Measurements from ENCODE around the gene CCNE1.
A peak's percentile ranks its signal among the peaks of the same experiment; 100 is the strongest.
"Not testable (repeated sequence)": the region's sequence is repeated elsewhere in the genome, so short reads cannot be mapped to it uniquely, and the experiment has no call there.

Gene CCNE1

GRCh38 chr19:29789007-29789406 lies 22.8 kb upstream of the CCNE1 start:
- peak; percentile 24 for DNase-seq

- DNase-seq: no peak
These were observed 18.6 kb upstream of the CCNE1 start for GRCh38 chr19:29793116-29793727.

- DNase-seq: not testable (repeated sequence)
These were observed 17.3 kb upstream of the CCNE1 start for GRCh38 chr19:29794490-29794889.

GRCh38 chr19:29795461-29796172 lies 16.2 kb upstream of the CCNE1 start:
- no peak for DNase-seq

- no peak for DNase-seq
These were observed 15.6 kb upstream of the CCNE1 start for GRCh38 chr19:29796173-29796573.

- DNase-seq: peak; percentile 42
These were observed 12.9 kb upstream of the CCNE1 start for GRCh38 chr19:29798774-29799497.

GRCh38 chr19:29800100-29800825 lies 11.5 kb upstream of the CCNE1 start:
- DNase-seq: no peak

GRCh38 chr19:29803951-29804350 lies 7.8 kb upstream of the CCNE1 start:
- not testable (repeated sequence) for DNase-seq

- DNase-seq: no peak
These were observed 7.3 kb upstream of the CCNE1 start for GRCh38 chr19:29804493-29804892.

GRCh38 chr19:29805031-29805965 lies 6.5 kb upstream of the CCNE1 start:
- no peak for DNase-seq

GRCh38 chr19:29806098-29806866 lies 5.5 kb upstream of the CCNE1 start:
- DNase-seq: no peak

- DNase-seq: no peak
These were observed 4.6 kb upstream of the CCNE1 start for GRCh38 chr19:29807178-29807577.

- DNase-seq: no peak
These were observed 3.9 kb upstream of the CCNE1 start for GRCh38 chr19:29807870-29808405.

GRCh38 chr19:29809795-29810503 lies 1.8 kb upstream of the CCNE1 start:
- DNase-seq: no peak

- peak; percentile 16 for DNase-seq
These were observed 1.3 kb upstream of the CCNE1 start for GRCh38 chr19:29810504-29810871.

GRCh38 chr19:29812080-29812880 lies 489 bp downstream of the CCNE1 start:
- no peak for DNase-seq

- no peak for DNase-seq
These were observed 1.1 kb downstream of the CCNE1 start for GRCh38 chr19:29812881-29813275.

- DNase-seq: no peak
These were observed 1.9 kb downstream of the CCNE1 start for GRCh38 chr19:29813642-29814041.

- no peak for DNase-seq
These were observed 3.4 kb downstream of the CCNE1 start for GRCh38 chr19:29815231-29815630.

- no peak for DNase-seq
These were observed 5.5 kb downstream of the CCNE1 start for GRCh38 chr19:29817316-29817715.
